H9 (cell line): ENCODE measurements around the gene NCOA5. TPM values are rescaled to one million over a fixed set of nuclear protein-coding genes. Genes with fewer than 3 reads are reported as not detected.

Experiments used
- DNase-seq: peaks from one replicate; pipeline ENCODE4 v3.0.0-alpha.2; 2017
- H2AFZ ChIP-seq: one replicate; pipeline ENCODE4 v1.6.1; 2013; ENCODE audit warnings: mild to moderate bottlenecking, low read length, control low read depth, moderate library complexity
- H2AK5ac ChIP-seq: 2 replicates; pipeline ENCODE4 v1.6.1; 2013; ENCODE audit warnings: low read length, control low read depth, mixed read lengths; ENCODE audit not compliant: insufficient read length
- H2BK120ac ChIP-seq: one replicate; pipeline ENCODE4 v1.6.1; 2013; ENCODE audit warnings: low read depth, mild to moderate bottlenecking, low read length, control low read depth, inconsistent platforms; ENCODE audit not compliant: poor library complexity, severe bottlenecking
- H2BK12ac ChIP-seq: 2 replicates; pipeline ENCODE4 v1.6.1; 2013; ENCODE audit warnings: low read length, control low read depth, mixed read lengths, low read depth; ENCODE audit not compliant: insufficient read length
- H2BK15ac ChIP-seq: 2 replicates; pipeline ENCODE4 v1.6.1; 2013; ENCODE audit warnings: low read depth, low read length, control low read depth
- H2BK20ac ChIP-seq: one replicate; pipeline ENCODE4 v1.6.1; 2013; ENCODE audit warnings: low read depth, mild to moderate bottlenecking, low read length, control low read depth, inconsistent platforms; ENCODE audit not compliant: poor library complexity, severe bottlenecking
- H2BK5ac ChIP-seq: 2 replicates; pipeline ENCODE4 v1.6.1; 2013; ENCODE audit warnings: low read length, control low read depth, mixed read lengths; ENCODE audit not compliant: insufficient read length
- H3K14ac ChIP-seq: 2 replicates; pipeline ENCODE4 v1.6.1; 2013; ENCODE audit warnings: low read length, control low read depth; ENCODE audit not compliant: insufficient read depth
- H3K18ac ChIP-seq: 2 replicates; pipeline ENCODE4 v1.6.1; 2013; ENCODE audit warnings: low read depth, mild to moderate bottlenecking, mixed read lengths, low read length, control low read depth; ENCODE audit not compliant: insufficient read length
- H3K23ac ChIP-seq: 2 replicates; pipeline ENCODE4 v1.6.1; 2013; ENCODE audit warnings: low read length, control low read depth, mixed read lengths, low read depth; ENCODE audit not compliant: insufficient read length
- H3K23me2 ChIP-seq: 2 replicates; pipeline ENCODE4 v1.6.1; 2013; ENCODE audit warnings: low read depth, mild to moderate bottlenecking, mixed read lengths, low read length, control low read depth; ENCODE audit not compliant: insufficient read length, poor library complexity, severe bottlenecking
- H3K27ac ChIP-seq: 2 replicates; pipeline ENCODE4 v1.5.1; 2013; ENCODE audit warnings: low read length, control low read depth, mixed read lengths, low read depth; ENCODE audit not compliant: insufficient read length
- H3K27me3 ChIP-seq: 2 replicates; pipeline ENCODE4 v1.6.1; 2013; ENCODE audit warnings: low read length, control low read depth, inconsistent platforms; ENCODE audit not compliant: insufficient read depth
- H3K4ac ChIP-seq: 2 replicates; pipeline ENCODE4 v1.6.1; 2013; ENCODE audit warnings: low read depth, mild to moderate bottlenecking, control low read depth, inconsistent platforms, low read length, moderate library complexity
- H3K4me1 ChIP-seq: 2 replicates; pipeline ENCODE4 v1.6.1; 2013; ENCODE audit warnings: low read length, control low read depth, inconsistent platforms; ENCODE audit not compliant: insufficient read depth
- H3K4me2 ChIP-seq: 2 replicates; pipeline ENCODE4 v1.6.1; 2013; ENCODE audit warnings: low read length, control low read depth, mixed read lengths; ENCODE audit not compliant: insufficient read length, insufficient read depth
- H3K56ac ChIP-seq: 2 replicates; pipeline ENCODE4 v1.6.1; 2013; ENCODE audit warnings: low read depth, mild to moderate bottlenecking, mixed read lengths, low read length, control low read depth; ENCODE audit not compliant: insufficient read length
- H3K79me1 ChIP-seq: 2 replicates; pipeline ENCODE4 v1.6.1; 2013; ENCODE audit warnings: low read depth, mild to moderate bottlenecking, moderate library complexity, low read length, control low read depth, inconsistent platforms; ENCODE audit not compliant: insufficient read depth, poor library complexity, severe bottlenecking
- H3K79me2 ChIP-seq: 2 replicates; pipeline ENCODE4 v1.6.1; 2013; ENCODE audit warnings: low read length, control low read depth, inconsistent platforms; ENCODE audit not compliant: insufficient read depth
- H3K9ac ChIP-seq: 2 replicates; pipeline ENCODE4 v1.6.1; 2013; ENCODE audit warnings: low read length, control low read depth, mixed read lengths; ENCODE audit not compliant: insufficient read length; ENCODE audit errors: extremely low read depth
- H3K9me3 ChIP-seq: one replicate; pipeline ENCODE4 v1.6.1; 2013; ENCODE audit warnings: low read depth, low read length, inconsistent platforms; ENCODE audit not compliant: control insufficient read depth
- H3T11ph ChIP-seq: one replicate; pipeline ENCODE4 v1.6.1; 2013; ENCODE audit warnings: mild to moderate bottlenecking, low read length, control low read depth, inconsistent platforms
- H4K20me1 ChIP-seq: one replicate; pipeline ENCODE4 v1.6.1; 2013; ENCODE audit not compliant: control insufficient read depth, insufficient read length, insufficient read depth
- H4K5ac ChIP-seq: 2 replicates; pipeline ENCODE4 v1.6.1; 2013; ENCODE audit warnings: low read depth, mild to moderate bottlenecking, mixed read lengths, low read length, control low read depth; ENCODE audit not compliant: insufficient read length
- H4K8ac ChIP-seq: replicated peaks from 2 replicates; pipeline ENCODE4 v1.6.1; 2013; ENCODE audit warnings: low read length, control low read depth, mixed read lengths, low read depth; ENCODE audit not compliant: insufficient read length
- H4K91ac ChIP-seq: 2 replicates; pipeline ENCODE4 v1.6.1; 2013; ENCODE audit warnings: low read depth, mild to moderate bottlenecking, moderate library complexity, mixed read lengths, low read length, control low read depth; ENCODE audit not compliant: insufficient read length
- H3K27ac Mint-ChIP-seq, 3 experiments: 2 replicates in 2 of 3; 3 replicates in 1 of 3; pipeline ENCODE4 v1.8.0; 2020 to 2021; ENCODE audit warnings: mixed read lengths in 3 of 3, mild to moderate bottlenecking in 1 of 3, moderate library complexity in 1 of 3
- H3K27me3 Mint-ChIP-seq: 2 replicates; pipeline ENCODE4 v1.8.0; 2021; ENCODE audit warnings: low read depth, mild to moderate bottlenecking, moderate library complexity, mixed read lengths
- H3K36me3 Mint-ChIP-seq, 3 experiments: 2 replicates in 2 of 3; 3 replicates in 1 of 3; pipeline ENCODE4 v1.8.0; 2020 to 2021; ENCODE audit warnings: low read depth in 3 of 3, mixed read lengths in 3 of 3; ENCODE audit not compliant: insufficient read depth in 1 of 3
- H3K4me1 Mint-ChIP-seq, 2 experiments: 2 replicates each; pipeline ENCODE4 v1.8.0; 2020; ENCODE audit warnings: mixed read lengths in 2 of 2
- H3K4me3 Mint-ChIP-seq, 2 experiments: 2 replicates in 1 of 2; 3 replicates in 1 of 2; pipeline ENCODE4 v1.8.0; 2020 to 2021; ENCODE audit warnings: mild to moderate bottlenecking in 2 of 2, mixed read lengths in 2 of 2, moderate library complexity in 1 of 2
- H3K9me3 Mint-ChIP-seq, 2 experiments: 2 replicates in 1 of 2; 3 replicates in 1 of 2; pipeline ENCODE4 v1.8.0; 2020; ENCODE audit warnings: mild to moderate bottlenecking in 2 of 2, mixed read lengths in 2 of 2, moderate library complexity in 1 of 2
- CTCF ChIP-seq: fragments of 200-600 bp; sonication (generic); conservative IDR thresholded peaks from 3 replicates; pipeline ENCODE4 v1.8.0; 2021; ENCODE audit warnings: antibody characterized with exemption, mild to moderate bottlenecking
- WGBS: extraction: QIAGEN DNeasy Blood & Tissue Kit; methylation state at CpG from one replicate; pipeline ENCODE4 v1.1.7; 2013; ENCODE audit warnings: missing lambda C conversion rate, low lambda C conversion rate, mixed read lengths; ENCODE audit not compliant: insufficient read length; ENCODE audit errors: extremely low coverage; 5-methylcytosine and 5-hydroxymethylcytosine counted together
- total RNA-seq: library from RNA; stranded (reverse); gene quantifications from 2 replicates; pipeline ENCODE4 v1.2.1, GENCODE V29; 2021

Gene NCOA5
- total RNA-seq, 1 experiment from 2014 or later = 55.7 TPM

GRCh38 chr20:46134716-46135115, 45.0 kb upstream of the NCOA5 start:
- Histone ChIP-seq H2AK5ac (no peak overlapping the region), H3K23me2 (no peaks in the 10 kb centered on the region), H2BK15ac (no peak overlapping the region), H3K4ac (no peak overlapping the region), H4K91ac (no peak overlapping the region), H3K79me2 (no peaks in the 10 kb centered on the region), H3K18ac (no peak overlapping the region), H3T11ph (no peak overlapping the region), H3K23ac (no peak overlapping the region), H3K9me3 (no peaks in the 10 kb centered on the region), H4K5ac (no peak overlapping the region), H4K8ac (no peak overlapping the region), H3K4me1 (no peaks in the 10 kb centered on the region), H2BK5ac (no peak overlapping the region), H3K4me2 (no peak overlapping the region), H3K56ac (no peak overlapping the region), H2AFZ (no peak overlapping the region), H3K27me3 (no peaks in the 10 kb centered on the region), H2BK120ac (no peak overlapping the region), H3K9ac (no peak overlapping the region), H2BK20ac (no peak overlapping the region), H4K20me1 (no peaks in the 10 kb centered on the region), H3K79me1 (no peaks in the 10 kb centered on the region), H2BK12ac (no peak overlapping the region), H3K14ac (no peak overlapping the region), H3K27ac (no peak overlapping the region)
- H3K27me3 Mint-ChIP-seq = peaks cover 39% of the 10 kb centered on the region
- H3K4me3 Mint-ChIP-seq = no peak overlapping the region
- DNase-seq = no peak
- H3K36me3 Mint-ChIP-seq = no peaks in the 10 kb centered on the region
- peaks cover 21 to 36% of the 10 kb centered on the region in 2 experiments for H3K4me1 Mint-ChIP-seq
- no peak for TF ChIP-seq CTCF
- no peak overlapping the region for H3K27ac Mint-ChIP-seq
- H3K9me3 Mint-ChIP-seq = no peaks in the 10 kb centered on the region
- no CpG with 5 or more reads among the region's 7 CpGs for WGBS
